OCI-LY3 (cell line): ENCODE data around the gene CYB5R3.

Source experiments
- EZH2phosphoT487 ChIP-seq: fragments of 200-600 bp; shearing (Covaris generic); IDR thresholded peaks from 2 replicates; pipeline ENCODE4 v1.6.1; 2018; ENCODE audit warnings: antibody characterized with exemption, mixed run types, low read depth
- TF ChIP-seq, protein P1 (sequence below): fragments of 200-600, 300-600 bp; sonication (generic); IDR thresholded peaks from 2 replicates; pipeline ENCODE4 v1.5.1; 2014; ENCODE audit warnings: antibody characterized with exemption, low read length, low read depth

DNA sequence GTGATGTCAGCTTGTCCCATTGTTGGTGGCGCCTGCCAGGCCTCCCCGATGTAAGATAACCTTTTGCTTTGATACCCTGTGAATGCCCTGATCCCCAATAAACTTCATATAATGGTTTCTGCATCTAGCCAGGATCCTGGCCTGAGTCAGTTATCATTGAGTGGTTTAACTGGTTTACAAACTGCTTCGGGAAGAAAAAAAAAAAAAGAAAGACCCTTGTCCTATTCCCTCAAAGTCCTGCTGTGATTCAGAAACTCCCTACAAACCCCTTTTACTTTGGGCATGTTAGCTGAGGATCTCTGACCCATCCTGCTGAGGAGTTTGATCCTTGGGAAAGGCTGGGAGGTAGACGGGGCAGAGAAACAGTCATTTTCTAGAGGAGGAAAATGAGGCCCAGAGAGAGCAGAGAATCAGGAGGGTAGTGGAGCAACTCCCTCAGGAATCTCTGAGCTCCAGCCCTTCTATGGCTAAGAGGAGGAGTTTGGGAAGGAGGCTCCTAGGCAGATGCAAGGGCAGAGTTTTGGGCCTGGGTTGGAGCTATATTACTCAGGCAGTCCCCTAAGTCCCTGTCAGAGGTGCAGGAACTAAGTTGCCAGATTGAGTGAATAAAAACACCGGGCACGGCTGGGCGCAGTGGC is 5.4 kb upstream of the CYB5R3 start:
- TF ChIP-seq, protein P1, sequence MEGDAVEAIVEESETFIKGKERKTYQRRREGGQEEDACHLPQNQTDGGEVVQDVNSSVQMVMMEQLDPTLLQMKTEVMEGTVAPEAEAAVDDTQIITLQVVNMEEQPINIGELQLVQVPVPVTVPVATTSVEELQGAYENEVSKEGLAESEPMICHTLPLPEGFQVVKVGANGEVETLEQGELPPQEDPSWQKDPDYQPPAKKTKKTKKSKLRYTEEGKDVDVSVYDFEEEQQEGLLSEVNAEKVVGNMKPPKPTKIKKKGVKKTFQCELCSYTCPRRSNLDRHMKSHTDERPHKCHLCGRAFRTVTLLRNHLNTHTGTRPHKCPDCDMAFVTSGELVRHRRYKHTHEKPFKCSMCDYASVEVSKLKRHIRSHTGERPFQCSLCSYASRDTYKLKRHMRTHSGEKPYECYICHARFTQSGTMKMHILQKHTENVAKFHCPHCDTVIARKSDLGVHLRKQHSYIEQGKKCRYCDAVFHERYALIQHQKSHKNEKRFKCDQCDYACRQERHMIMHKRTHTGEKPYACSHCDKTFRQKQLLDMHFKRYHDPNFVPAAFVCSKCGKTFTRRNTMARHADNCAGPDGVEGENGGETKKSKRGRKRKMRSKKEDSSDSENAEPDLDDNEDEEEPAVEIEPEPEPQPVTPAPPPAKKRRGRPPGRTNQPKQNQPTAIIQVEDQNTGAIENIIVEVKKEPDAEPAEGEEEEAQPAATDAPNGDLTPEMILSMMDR = no peak
- TF ChIP-seq EZH2phosphoT487 = no peak
